Aorta (tissue), 5 donors: ENCODE results near the gene PTPRG. TPM values are rescaled to one million over a fixed set of nuclear protein-coding genes. Genes with fewer than 3 reads are reported as not detected.

ENCODE experiments used
- ATAC-seq: fragments of 200-7000 bp; cut with Tn5 transposase; one replicate; pipeline ENCODE4 v1.9.1; 2022; ENCODE audit warnings: moderate library complexity; ENCODE audit not compliant: low FRiP score
- DNase-seq, 2 donors: peaks; one replicate each; pipeline ENCODE4 v3.0.0-alpha.2; 2020
- H3K27ac ChIP-seq, 2 donors: one replicate each; pipeline ENCODE4 v1.5.1; 2013; ENCODE audit warnings: low read length in 2 of 2, mild to moderate bottlenecking in 2 of 2, moderate library complexity in 2 of 2, control low read depth in 1 of 2, inconsistent platforms in 1 of 2, low read depth in 1 of 2
- H3K27me3 ChIP-seq, 2 donors: one replicate each; pipeline ENCODE4 v1.6.1; 2013; ENCODE audit warnings: control low read depth in 1 of 2, low read length in 1 of 2, mild to moderate bottlenecking in 1 of 2, moderate library complexity in 1 of 2; ENCODE audit not compliant: insufficient read depth in 2 of 2, control insufficient read depth in 1 of 2
- H3K36me3 ChIP-seq, 2 donors: one replicate each; pipeline ENCODE4 v1.6.1; 2013; ENCODE audit warnings: control low read depth in 1 of 2, low read length in 1 of 2, mild to moderate bottlenecking in 1 of 2; ENCODE audit not compliant: insufficient read depth in 2 of 2, control insufficient read depth in 1 of 2
- H3K4me1 ChIP-seq, 2 donors: one replicate each; pipeline ENCODE4 v1.6.1; 2013; ENCODE audit warnings: low read length in 2 of 2, control low read depth in 1 of 2, mild to moderate bottlenecking in 1 of 2, moderate library complexity in 1 of 2; ENCODE audit not compliant: insufficient read depth in 2 of 2, control insufficient read depth in 1 of 2
- H3K4me3 ChIP-seq, 2 donors: one replicate each; pipeline ENCODE4 v1.5.1; 2013; ENCODE audit warnings: low read length in 2 of 2, control low read depth in 1 of 2, mild to moderate bottlenecking in 1 of 2
- H3K9me3 ChIP-seq: one replicate; pipeline ENCODE4 v1.6.1; 2013; ENCODE audit warnings: mild to moderate bottlenecking, low read length; ENCODE audit not compliant: control insufficient read depth
- WGBS, 2 donors: extraction: QIAGEN DNeasy Blood & Tissue Kit; methylation state at CpG; one replicate each; pipeline ENCODE4 v1.1.7; 2013; 5-methylcytosine and 5-hydroxymethylcytosine counted together
- intact Hi-C, 2 donors: fragments of 100-400 bp; cut with DNase I; formaldehyde crosslinking; loops; one replicate each; pipeline versions ENCODE4 v1.14.2 to v1.15.0; 2022
- polyA plus RNA-seq, 2 donors: library from polyadenylated mRNA; stranded (reverse); fragments of 200-250 nt; gene quantifications; one replicate each; pipeline ENCODE4 v1.2.3, GENCODE V29; 2013
- total RNA-seq, 2 donors: library from RNA; stranded (reverse); fragmentation: NEBNext Ultra II Directional; extraction: Animal tissue kit (Norgen Biotek cat#: 25700); gene quantifications; one replicate each; pipeline ENCODE4 v1.2.1, GENCODE V29; 2021
- donor health status: healthy with polysubstance abuse.
- donor health status: Bipolar disorder and iron deficiency.
- donor health status: DM: no; HTN: no; CAD: no.
- donor health status: DM: no; HTN: no; CAD: no.
- donor health status: DM: yes; HTN: yes; CAD: no.

The PTPRG gene
- total and polyA plus RNA-seq, 4 donors: 5.3 to 150 (median 52.4) TPM

DNA sequence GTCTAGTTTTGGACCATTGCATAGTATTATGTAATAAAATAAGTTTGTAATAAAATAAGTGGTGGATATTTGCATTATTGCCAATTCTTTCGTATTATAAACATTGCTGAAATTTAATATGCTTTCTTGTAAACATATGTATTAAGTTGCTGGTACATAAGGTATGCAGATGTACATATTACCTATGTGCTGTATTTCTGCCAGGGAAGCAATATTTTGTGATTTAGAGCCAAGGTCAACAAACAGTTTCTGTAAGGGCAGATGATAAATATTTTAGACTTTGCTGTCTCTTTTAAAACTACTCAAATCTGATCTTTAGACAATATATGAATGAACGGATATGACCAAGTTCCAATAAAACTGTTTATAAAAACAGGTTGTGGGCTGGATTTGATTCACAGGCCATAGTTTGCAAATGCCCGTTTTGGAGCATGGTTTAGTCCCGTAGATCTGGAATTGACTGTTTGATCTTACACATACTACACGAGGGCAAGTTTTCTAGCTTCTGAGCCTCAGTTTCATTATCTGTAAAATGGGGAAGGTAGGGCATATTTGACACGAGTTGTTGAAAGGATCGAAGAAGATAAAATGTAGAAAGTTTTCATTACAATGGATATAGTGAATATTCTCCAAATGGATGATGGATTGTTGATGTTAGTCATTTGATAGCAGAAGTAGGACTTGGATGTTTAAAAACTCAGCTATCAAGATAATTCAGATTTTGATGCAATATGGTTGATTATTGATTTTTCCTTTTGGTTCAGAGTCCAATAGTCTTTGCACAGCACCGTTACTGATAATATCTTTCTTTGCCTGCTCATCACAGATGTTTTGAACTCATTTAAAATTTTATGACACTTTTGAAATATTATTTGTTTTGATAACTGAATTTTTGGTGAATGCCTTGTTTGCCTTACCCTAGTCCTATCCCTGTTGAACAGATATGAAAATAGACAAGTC, 417.4 kb downstream of the PTPRG start:
- peaks cover 1 to 8% of the 10 kb centered on the region in 2 donors for H3K4me1 ChIP-seq
- no peak overlapping the region for H3K27ac ChIP-seq
- H3K27me3 ChIP-seq: no peaks in the 10 kb centered on the region
- DNase-seq (no peak), ATAC-seq (no peak)
- no peaks in the 10 kb centered on the region for H3K36me3 ChIP-seq
- WGBS, 2 donors: 83 to 88% methylated on average over 8 of the region's 8 CpGs
- no peak overlapping the region for H3K4me3 ChIP-seq
- H3K9me3 ChIP-seq: no peaks in the 10 kb centered on the region
- intact Hi-C loops: no loop called here

DNA sequence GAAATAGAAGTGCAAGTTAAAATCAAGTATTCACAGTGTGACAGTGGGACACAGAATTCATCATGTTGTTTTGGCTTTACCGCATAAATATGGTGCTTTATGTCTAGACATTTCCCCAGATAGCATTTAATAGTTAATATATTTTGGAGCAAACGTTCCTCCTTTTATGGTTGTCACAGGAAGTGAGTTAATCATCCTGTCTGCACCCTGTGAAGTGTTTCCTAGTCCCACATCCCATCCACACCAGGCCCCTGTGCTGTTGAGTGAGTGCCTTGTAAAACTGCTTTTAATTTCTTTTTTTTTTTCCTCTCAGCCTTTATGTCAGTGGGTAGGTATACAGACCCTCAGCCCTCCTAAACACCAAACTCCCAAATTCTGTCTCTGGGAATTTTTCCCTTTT, 418.3 kb downstream of the PTPRG start:
- Histone ChIP-seq H3K36me3 (no peaks in the 10 kb centered on the region), H3K9me3 (no peaks in the 10 kb centered on the region), H3K27me3 (no peaks in the 10 kb centered on the region), H3K27ac (no peak overlapping the region), H3K4me3 (no peak overlapping the region), H3K4me1 (peaks cover 1 to 8% of the 10 kb centered on the region in 2 donors)
- no peak for ATAC-seq
- no peak for DNase-seq
- intact Hi-C loops: no loop called here
- 25 to 26% methylated on average over 2 of the region's 2 CpGs for WGBS, 2 donors

DNA sequence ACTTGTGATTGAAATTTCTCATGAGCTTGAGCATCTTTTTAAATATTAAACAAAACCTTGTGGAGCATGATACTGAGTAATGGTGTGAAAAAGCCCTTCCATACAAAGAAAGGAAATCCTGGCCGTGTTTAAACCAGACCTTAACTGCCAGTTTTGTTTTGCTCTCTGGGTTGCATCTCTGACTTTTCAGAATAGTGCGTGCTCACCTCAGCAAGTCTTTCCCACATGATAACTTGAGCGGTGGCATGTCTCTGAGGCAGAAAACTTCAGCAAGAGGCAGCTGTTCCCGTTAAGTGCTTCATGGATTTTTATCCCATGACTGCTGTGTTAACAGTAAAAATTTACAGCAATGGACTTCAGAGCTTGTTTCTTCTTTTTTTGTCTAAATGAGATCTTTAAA, 418.7 kb downstream of the PTPRG start:
- H3K9me3 ChIP-seq: no peaks in the 10 kb centered on the region
- DNase-seq (no peak), ATAC-seq (no peak)
- WGBS, 2 donors: 42 to 49% methylated on average over 4 of the region's 4 CpGs
- H3K4me3 ChIP-seq: no peak overlapping the region
- no peaks in the 10 kb centered on the region for H3K36me3 ChIP-seq
- peaks cover 1 to 7% of the 10 kb centered on the region in 2 donors for H3K4me1 ChIP-seq
- intact Hi-C loops: no loop called here
- H3K27me3 ChIP-seq: no peaks in the 10 kb centered on the region
- no peak overlapping the region for H3K27ac ChIP-seq

DNA sequence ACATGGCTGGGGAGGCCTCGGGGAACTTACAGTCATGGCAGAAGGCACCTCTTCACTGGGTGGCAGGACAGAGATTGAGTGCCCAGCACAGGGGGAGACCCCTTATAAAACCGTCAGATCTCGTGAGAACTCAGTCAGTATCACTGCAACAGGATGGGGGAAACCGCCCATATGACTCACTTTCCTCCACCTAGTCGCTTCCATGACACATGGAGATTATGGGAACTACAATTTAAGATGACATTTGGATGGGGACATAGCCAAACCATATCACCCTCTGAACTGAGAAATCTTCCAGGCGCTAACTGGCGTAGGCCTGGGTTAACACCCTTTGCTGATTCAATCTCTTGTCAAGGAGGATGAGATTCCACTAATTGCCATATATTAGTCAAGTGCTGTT, 419.7 kb downstream of the PTPRG start:
- intact Hi-C loops: no loop called here
- H3K9me3 ChIP-seq: no peaks in the 10 kb centered on the region
- H3K36me3 ChIP-seq: no peaks in the 10 kb centered on the region
- WGBS, 2 donors: 97 to 100% methylated on average over 7 of the region's 7 CpGs
- H3K4me3 ChIP-seq: no peak overlapping the region
- peaks cover 1 to 3% of the 10 kb centered on the region in 2 donors for H3K4me1 ChIP-seq
- no peak overlapping the region for H3K27ac ChIP-seq
- no peak for DNase-seq
- H3K27me3 ChIP-seq: no peaks in the 10 kb centered on the region
- no peak for ATAC-seq

DNA sequence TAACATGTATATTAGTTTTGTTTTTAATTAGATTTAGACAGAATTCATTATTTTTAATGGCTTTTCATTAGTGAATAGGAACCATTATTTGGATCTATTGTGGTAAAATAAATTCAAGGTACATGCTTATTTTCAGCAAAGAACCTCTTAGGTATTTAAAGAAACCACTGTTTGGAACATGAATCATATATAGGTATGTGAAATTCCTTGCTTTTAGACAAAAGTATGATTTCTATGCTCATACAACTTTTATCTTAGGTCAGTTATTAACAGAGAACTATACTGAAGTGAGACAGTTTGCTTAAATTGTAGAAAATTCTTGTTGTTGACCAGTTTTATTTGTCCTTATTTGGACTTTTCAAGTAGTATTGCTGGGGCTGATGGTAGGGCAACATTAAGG, 422.1 kb downstream of the PTPRG start:
- peaks cover 0 to 3% of the 10 kb centered on the region in 2 donors for H3K4me1 ChIP-seq
- H3K4me3 ChIP-seq: no peak overlapping the region
- H3K27me3 ChIP-seq: no peaks in the 10 kb centered on the region
- no peak overlapping the region for H3K27ac ChIP-seq
- intact Hi-C loops: no loop called here
- H3K9me3 ChIP-seq: no peaks in the 10 kb centered on the region
- ATAC-seq (no peak), DNase-seq (no peak)
- H3K36me3 ChIP-seq: no peaks in the 10 kb centered on the region

DNA sequence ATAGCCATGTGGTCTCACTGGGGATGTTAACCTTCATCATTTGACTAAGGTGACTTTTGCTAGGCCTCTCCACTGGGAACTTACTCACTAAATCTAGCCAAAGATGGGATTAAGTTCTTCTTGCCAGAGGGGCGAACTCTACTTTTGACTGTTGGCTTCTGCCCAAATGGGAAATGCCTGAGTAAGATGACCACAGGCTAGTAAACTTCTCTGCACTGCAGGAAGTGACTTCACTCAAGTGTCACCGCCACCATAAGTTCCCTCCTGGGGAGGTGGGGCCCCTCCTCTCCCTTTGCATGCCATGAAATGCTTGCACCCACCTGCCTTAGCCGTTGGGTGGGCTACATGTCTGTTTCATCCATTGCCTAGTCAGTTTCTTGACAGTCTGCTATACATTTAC, 423.6 kb downstream of the PTPRG start:
- DNase-seq: no peak
- no peak overlapping the region for H3K27ac ChIP-seq
- 59 to 85% methylated on average over 3 of the region's 3 CpGs for WGBS, 2 donors
- no peak for ATAC-seq
- no peaks in the 10 kb centered on the region for H3K27me3 ChIP-seq
- no peaks in the 10 kb centered on the region for H3K36me3 ChIP-seq
- H3K4me1 ChIP-seq: peaks cover 0 to 1% of the 10 kb centered on the region in 2 donors
- H3K9me3 ChIP-seq: no peaks in the 10 kb centered on the region
- intact Hi-C loops: no loop called here
- H3K4me3 ChIP-seq: no peak overlapping the region

DNA sequence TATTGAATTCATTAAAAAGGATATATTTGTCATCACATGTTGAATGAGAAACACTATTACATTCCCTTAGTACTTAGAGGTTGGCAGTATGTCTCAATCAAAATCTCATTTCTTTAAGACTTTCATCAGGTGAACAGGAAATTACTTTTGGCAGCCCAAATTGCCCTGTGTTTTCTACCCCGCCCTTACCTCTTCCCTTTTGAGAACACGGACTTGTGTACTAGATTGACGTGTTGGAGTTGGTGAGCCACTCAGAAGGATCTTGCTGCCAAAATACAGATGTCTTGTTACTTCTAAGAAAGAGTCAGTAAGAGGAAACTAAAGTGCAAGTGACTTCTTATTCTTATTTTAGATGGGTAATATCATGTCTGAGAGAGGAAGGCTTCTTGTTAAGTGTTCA, 425.1 kb downstream of the PTPRG start:
- 89 to 98% methylated on average over 3 of the region's 3 CpGs for WGBS, 2 donors
- DNase-seq: no peak
- H3K4me3 ChIP-seq: no peak overlapping the region
- no peaks in the 10 kb centered on the region for H3K9me3 ChIP-seq
- no peaks in the 10 kb centered on the region for H3K36me3 ChIP-seq
- no peaks in the 10 kb centered on the region for H3K27me3 ChIP-seq
- ATAC-seq: no peak
- intact Hi-C loops: no loop called here
- H3K27ac ChIP-seq: no peak overlapping the region
- H3K4me1 ChIP-seq: peaks cover 0 to 1% of the 10 kb centered on the region in 2 donors

DNA sequence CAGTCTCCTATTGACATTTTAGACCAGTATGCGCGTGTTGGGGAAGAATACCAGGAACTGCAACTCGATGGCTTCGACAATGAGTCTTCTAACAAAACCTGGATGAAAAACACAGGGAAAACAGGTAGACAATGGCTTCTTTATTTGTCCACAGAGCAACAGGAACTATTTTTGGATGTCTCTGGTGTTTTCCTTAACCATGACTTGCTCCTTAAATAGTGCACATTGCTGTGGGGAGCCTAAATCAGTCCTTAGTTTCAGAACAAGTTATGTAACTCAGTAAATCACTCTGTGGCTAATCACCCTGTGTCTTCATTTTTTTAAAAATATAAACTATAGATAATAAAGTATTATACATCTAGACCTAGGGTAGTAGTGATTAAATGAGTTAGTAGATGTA, 428.3 kb downstream of the PTPRG start:
- Histone ChIP-seq H3K36me3 (peaks cover 0 to 2% of the 10 kb centered on the region in 2 donors), H3K4me3 (no peak overlapping the region), H3K9me3 (no peaks in the 10 kb centered on the region), H3K4me1 (peaks cover 0 to 1% of the 10 kb centered on the region in 2 donors), H3K27me3 (no peaks in the 10 kb centered on the region), H3K27ac (no peak overlapping the region)
- ATAC-seq (no peak), DNase-seq (no peak)
- WGBS, 2 donors: 92 to 95% methylated on average over 4 of the region's 4 CpGs
- intact Hi-C loops: no loop called here
